ENCODE data around the gene GMPPA. TPM values are rescaled to one million over a fixed set of nuclear protein-coding genes. Genes with fewer than 3 reads are reported as not detected.

GMPPA gene
- total RNA-seq, 4 donors from 2014 or later = 18.1 to 31.1 (median 26.4) TPM

DNA sequence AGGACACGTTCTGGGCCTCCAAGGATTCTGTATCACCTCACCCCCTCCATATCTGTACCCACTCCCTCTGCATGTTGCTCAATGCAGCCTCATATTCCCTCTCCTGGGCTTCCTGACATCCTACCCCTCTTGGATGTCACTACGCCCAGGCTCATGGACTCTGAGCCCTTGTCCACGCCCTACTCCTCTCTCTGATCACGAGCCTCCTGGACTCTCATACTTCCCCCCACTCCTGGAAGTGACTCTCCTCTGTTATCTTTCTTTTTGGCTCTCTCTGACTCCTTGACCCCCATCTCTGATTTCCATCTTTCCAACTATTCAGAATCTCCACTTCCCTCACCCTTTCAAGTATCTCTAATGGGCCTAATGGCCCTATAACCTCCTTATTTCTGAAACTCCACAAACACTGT lies 47.3 kb downstream of the GMPPA start:
- Histone ChIP-seq H3K4me1 (peaks cover 19 to 35% (median 26%) of the 10 kb centered on the region in 3 donors), H3K9me3 (no peaks in the 10 kb centered on the region), H3K27ac (no peak overlapping the region), H3K4me3 (no peak overlapping the region), H3K36me3 (peaks cover 0 to 7% (median 0%) of the 10 kb centered on the region in 3 donors), H3K27me3 (peaks cover 0 to 49% (median 0%) of the 10 kb centered on the region in 4 donors)
- WGBS, 2 donors = 61 to 62% methylated on average over 4 of the region's 4 CpGs
- no peak for DNase-seq
- intact Hi-C loops (cut with DNase I) = no loop called here
- TF ChIP-seq, protein P1, sequence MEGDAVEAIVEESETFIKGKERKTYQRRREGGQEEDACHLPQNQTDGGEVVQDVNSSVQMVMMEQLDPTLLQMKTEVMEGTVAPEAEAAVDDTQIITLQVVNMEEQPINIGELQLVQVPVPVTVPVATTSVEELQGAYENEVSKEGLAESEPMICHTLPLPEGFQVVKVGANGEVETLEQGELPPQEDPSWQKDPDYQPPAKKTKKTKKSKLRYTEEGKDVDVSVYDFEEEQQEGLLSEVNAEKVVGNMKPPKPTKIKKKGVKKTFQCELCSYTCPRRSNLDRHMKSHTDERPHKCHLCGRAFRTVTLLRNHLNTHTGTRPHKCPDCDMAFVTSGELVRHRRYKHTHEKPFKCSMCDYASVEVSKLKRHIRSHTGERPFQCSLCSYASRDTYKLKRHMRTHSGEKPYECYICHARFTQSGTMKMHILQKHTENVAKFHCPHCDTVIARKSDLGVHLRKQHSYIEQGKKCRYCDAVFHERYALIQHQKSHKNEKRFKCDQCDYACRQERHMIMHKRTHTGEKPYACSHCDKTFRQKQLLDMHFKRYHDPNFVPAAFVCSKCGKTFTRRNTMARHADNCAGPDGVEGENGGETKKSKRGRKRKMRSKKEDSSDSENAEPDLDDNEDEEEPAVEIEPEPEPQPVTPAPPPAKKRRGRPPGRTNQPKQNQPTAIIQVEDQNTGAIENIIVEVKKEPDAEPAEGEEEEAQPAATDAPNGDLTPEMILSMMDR (IDR thresholded peaks at IDR 0.05) = no peak
- no peak for TF ChIP-seq POLR2A (IDR thresholded peaks at IDR 0.05)

DNA sequence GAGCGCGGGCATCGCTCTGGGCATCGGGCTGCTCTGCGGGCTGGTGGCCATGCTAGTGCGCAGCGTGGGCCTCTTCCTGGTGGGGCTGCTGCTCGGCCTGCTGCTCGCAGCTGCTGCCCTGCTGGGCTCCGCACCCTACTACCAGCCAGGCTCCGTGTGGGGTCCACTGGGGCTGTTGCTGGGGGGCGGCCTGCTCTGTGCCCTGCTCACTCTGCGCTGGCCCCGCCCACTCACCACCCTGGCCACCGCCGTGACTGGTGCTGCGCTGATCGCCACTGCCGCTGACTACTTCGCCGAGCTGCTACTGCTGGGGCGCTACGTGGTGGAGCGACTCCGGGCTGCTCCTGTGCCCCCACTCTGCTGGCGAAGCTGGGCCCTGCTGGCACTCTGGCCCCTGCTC lies 48.9 kb downstream of the GMPPA start:
- H3K36me3 ChIP-seq = no peaks in the 10 kb centered on the region
- peaks cover 18 to 37% (median 19%) of the 10 kb centered on the region in 3 donors for H3K4me1 ChIP-seq
- H3K27me3 ChIP-seq = peaks cover 0 to 59% (median 0%) of the 10 kb centered on the region in 4 donors
- 93 to 100% methylated on average over 4 to 11 of the region's 26 CpGs for WGBS, 2 donors
- TF ChIP-seq, protein P1 (IDR thresholded peaks at IDR 0.05) = no peak
- TF ChIP-seq POLR2A (IDR thresholded peaks at IDR 0.05) = no peak
- H3K27ac ChIP-seq = no peak overlapping the region
- intact Hi-C loops (cut with DNase I) = no loop called here
- no peak for DNase-seq
- H3K4me3 ChIP-seq = no peak overlapping the region
- no peaks in the 10 kb centered on the region for H3K9me3 ChIP-seq

DNA sequence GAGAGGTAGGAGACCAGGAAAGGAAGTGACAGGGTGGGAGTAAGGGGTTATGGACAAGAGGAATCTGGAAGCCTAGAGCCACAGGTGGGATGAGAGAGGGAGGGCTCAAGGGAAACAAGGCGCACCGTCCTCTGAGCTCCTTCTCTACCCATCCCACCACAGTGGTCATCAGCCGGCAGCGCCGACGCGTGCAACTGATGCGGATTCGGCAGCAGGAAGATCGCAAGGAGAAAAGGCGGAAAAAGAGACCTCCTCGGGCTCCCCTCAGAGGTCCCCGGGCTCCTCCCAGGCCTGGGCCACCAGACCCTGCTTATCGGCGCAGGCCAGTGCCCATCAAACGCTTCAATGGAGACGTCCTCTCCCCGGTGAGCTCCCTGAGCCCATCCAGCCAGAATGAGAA lies 50.3 kb downstream of the GMPPA start:
- no peaks in the 10 kb centered on the region for H3K9me3 ChIP-seq
- no peak for DNase-seq
- H3K4me1 ChIP-seq = peaks cover 23 to 34% (median 24%) of the 10 kb centered on the region in 3 donors
- intact Hi-C loops (cut with DNase I) = no loop called here
- peaks cover 0 to 72% (median 3%) of the 10 kb centered on the region in 4 donors for H3K27me3 ChIP-seq
- H3K27ac ChIP-seq = no peak overlapping the region
- WGBS, 2 donors = 89 to 93% methylated on average over 18 of the region's 18 CpGs
- TF ChIP-seq, protein P1 (IDR thresholded peaks at IDR 0.05) = no peak
- no peak for TF ChIP-seq POLR2A (IDR thresholded peaks at IDR 0.05)
- H3K36me3 ChIP-seq = no peaks in the 10 kb centered on the region
- H3K4me3 ChIP-seq = no peak overlapping the region

DNA sequence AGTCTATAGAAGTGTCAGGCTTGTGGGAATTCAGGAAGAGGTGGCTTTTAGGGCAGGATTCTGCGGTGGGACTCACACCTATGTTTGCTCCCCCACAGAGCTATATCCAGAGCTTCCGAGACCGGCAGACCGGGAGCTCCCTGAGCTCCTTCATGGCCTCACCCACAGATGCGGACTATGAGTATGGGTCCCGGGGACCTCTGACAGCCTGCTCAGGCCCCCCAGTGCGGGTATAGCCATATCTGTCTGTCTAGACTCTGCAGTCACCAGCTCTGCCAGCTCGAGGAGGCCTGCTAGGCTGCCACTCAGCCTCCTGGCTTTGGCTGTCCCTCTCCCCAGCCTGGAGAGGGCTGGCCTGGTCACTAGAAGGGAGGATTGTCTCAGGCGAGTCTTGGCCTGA lies 50.9 kb downstream of the GMPPA start:
- no peaks in the 10 kb centered on the region for H3K36me3 ChIP-seq
- intact Hi-C loops (cut with DNase I) = no loop called here
- no peak for TF ChIP-seq POLR2A (IDR thresholded peaks at IDR 0.05)
- TF ChIP-seq, protein P1 (IDR thresholded peaks at IDR 0.05) = no peak
- H3K27ac ChIP-seq = no peak overlapping the region
- no peak for DNase-seq
- no peaks in the 10 kb centered on the region for H3K9me3 ChIP-seq
- peaks cover 0 to 79% (median 3%) of the 10 kb centered on the region in 4 donors for H3K27me3 ChIP-seq
- peaks cover 18 to 28% (median 18%) of the 10 kb centered on the region in 3 donors for H3K4me1 ChIP-seq
- whole genome bisulfite sequencing, 2 donors = 88% methylated on average over 7 of the region's 9 CpGs; no CpG with 5 or more reads in 1 of the 2 donors
- no peak overlapping the region for H3K4me3 ChIP-seq

DNA sequence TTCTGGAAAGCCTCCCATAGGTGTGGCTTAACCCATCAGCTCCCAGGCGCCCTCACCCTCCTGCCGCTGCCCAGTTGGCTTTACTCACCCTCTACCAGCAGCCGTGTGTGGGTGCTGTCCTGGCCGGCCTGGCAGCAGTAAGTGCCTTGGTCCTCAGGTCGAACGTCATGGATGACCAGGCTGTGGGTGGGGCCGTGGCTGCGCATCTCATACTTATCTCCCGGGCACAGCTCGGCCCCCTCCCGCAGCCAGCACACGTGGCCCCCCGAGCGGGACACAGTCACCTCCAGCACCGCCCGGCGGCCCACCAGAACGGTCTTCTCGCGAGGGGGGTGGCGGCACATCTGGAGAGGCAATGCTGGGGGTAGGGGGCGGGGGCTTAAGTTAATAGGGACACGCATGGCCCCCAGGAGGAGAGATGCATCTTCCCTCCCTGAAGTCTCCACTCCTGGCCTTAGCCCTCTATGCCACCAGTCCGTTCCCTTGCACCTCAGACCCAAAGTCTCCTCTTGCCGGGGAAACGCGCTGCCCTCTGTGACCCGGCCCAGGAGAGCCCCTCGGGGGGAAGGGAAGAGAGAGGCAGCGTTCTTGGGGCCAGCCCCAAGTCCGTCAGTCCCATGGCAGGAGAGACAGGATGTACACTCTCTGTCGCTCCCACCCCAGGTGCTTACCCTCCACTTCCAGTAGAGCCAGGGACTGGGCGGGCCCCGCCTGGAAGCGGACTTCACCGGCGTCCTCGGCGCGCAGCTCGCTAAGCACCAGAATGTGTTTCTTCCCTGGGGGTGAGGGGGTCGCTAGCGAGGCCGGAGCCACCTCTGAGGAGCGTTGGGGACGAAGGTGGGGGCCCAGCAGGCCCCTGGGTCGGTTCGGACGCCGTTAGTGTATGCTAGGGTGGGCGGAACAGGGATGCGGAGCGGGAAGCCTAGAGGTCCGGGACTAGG lies 53.0 kb downstream of the GMPPA start:
- no CpG with 5 or more reads among the region's 54 CpGs for WGBS, 2 donors
- Histone ChIP-seq H3K9me3 (no peaks in the 10 kb centered on the region), H3K36me3 (peaks cover 0 to 4% (median 0%) of the 10 kb centered on the region in 3 donors), H3K27ac (peak overlapping the region; percentile 35 to 86 (median 66)), H3K27me3 (peaks cover 0 to 66% (median 3%) of the 10 kb centered on the region in 4 donors), H3K4me3 (peak overlapping the region; percentile 50 to 81 (median 60)), H3K4me1 (peaks cover 17 to 25% (median 18%) of the 10 kb centered on the region in 3 donors)
- TF ChIP-seq POLR2A (IDR thresholded peaks at IDR 0.05) = no peak
- TF ChIP-seq, protein P1 (IDR thresholded peaks at IDR 0.05) = no peak
- DNase-seq = no peak
- intact Hi-C loops (cut with DNase I) = no loop called here
